PC-3 (cell line): ENCODE data around the gene LMX1A.

Source experiments
- EZH2 ChIP-seq: fragments of 300-600 bp; sonication (generic); IDR thresholded peaks from one replicate; pipeline ENCODE4 v1.6.1; 2017; ENCODE audit warnings: antibody characterized with exemption, mild to moderate bottlenecking, low read length; ENCODE audit not compliant: unreplicated experiment
- TF ChIP-seq, protein P1 (sequence below): fragments of 300-600 bp; sonication (generic); conservative IDR thresholded peaks from 2 replicates; pipeline ENCODE4 v1.5.1; 2017; ENCODE audit warnings: antibody characterized with exemption, low read depth, mild to moderate bottlenecking, low read length

DNA sequence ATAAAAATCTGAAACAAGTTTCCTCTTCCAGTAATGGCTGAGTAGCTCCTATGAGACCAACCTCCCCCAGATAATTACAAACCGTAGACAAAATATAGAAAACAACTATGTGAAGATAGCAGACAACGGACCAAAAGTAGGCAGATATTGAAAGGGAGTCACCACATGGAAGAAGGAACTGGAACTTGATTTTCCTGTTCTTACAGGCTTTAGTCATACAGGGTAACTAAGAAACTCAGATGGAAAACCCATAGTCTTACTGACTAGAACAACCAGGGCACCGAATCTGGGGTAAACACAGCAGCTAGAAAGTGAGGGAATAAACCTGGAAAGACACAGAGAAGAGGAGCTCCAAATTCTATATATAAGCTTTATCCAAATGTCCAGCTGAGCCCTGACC lies 26.0 kb downstream of the LMX1A start:
- TF ChIP-seq, protein P1, sequence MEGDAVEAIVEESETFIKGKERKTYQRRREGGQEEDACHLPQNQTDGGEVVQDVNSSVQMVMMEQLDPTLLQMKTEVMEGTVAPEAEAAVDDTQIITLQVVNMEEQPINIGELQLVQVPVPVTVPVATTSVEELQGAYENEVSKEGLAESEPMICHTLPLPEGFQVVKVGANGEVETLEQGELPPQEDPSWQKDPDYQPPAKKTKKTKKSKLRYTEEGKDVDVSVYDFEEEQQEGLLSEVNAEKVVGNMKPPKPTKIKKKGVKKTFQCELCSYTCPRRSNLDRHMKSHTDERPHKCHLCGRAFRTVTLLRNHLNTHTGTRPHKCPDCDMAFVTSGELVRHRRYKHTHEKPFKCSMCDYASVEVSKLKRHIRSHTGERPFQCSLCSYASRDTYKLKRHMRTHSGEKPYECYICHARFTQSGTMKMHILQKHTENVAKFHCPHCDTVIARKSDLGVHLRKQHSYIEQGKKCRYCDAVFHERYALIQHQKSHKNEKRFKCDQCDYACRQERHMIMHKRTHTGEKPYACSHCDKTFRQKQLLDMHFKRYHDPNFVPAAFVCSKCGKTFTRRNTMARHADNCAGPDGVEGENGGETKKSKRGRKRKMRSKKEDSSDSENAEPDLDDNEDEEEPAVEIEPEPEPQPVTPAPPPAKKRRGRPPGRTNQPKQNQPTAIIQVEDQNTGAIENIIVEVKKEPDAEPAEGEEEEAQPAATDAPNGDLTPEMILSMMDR, result no peak
- TF ChIP-seq EZH2, result no peak
